K562 (cell line): ENCODE results near the gene ILKAP.

Experiments
- BHLHE40 ChIP-seq: IDR thresholded peaks from 2 replicates; pipeline ENCODE4 v1.6.1; 2011; ENCODE audit warnings: low read length, improper control_type of control experiment
- MAFF ChIP-seq: IDR thresholded peaks from 2 replicates; pipeline ENCODE4 v1.6.1; 2012; ENCODE audit warnings: low read length, improper control_type of control experiment
- MAFG ChIP-seq: fragments of 450-650 bp; conservative IDR thresholded peaks from 2 replicates; pipeline ENCODE4 v1.6.1; 2016; ENCODE audit warnings: missing genetic modification characterization, missing compliant biosample characterization

DNA sequence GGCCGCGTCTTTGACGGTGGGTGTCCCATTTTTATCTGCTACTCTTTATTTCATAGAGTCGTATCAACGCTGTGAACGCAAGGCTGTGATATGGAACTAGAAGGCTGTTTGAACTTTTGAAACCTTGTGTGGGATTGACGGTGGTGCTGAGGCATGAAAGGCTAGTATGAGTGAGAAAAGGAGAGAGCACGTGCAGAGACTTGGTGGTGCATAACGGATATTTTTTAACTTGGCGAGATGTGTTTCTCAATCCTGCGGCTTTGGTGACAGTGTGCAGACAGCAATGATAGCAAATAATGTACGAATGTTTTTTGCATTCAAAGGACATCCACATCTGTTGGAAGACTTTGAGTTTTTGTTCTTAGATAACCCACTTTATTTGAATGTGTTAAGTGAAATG is 30.1 kb upstream of the ILKAP start:
- TF ChIP-seq MAFF: no peak
- TF ChIP-seq BHLHE40: no peak
- no peak for TF ChIP-seq MAFG (tag)
